ENCODE measurements around the gene GOSR2. TPM values are rescaled to one million over a fixed set of nuclear protein-coding genes. Genes with fewer than 3 reads are reported as not detected.

Gene GOSR2
- polyA plus RNA-seq, 1 donor from 2014 or later, result 41.4 TPM

DNA sequence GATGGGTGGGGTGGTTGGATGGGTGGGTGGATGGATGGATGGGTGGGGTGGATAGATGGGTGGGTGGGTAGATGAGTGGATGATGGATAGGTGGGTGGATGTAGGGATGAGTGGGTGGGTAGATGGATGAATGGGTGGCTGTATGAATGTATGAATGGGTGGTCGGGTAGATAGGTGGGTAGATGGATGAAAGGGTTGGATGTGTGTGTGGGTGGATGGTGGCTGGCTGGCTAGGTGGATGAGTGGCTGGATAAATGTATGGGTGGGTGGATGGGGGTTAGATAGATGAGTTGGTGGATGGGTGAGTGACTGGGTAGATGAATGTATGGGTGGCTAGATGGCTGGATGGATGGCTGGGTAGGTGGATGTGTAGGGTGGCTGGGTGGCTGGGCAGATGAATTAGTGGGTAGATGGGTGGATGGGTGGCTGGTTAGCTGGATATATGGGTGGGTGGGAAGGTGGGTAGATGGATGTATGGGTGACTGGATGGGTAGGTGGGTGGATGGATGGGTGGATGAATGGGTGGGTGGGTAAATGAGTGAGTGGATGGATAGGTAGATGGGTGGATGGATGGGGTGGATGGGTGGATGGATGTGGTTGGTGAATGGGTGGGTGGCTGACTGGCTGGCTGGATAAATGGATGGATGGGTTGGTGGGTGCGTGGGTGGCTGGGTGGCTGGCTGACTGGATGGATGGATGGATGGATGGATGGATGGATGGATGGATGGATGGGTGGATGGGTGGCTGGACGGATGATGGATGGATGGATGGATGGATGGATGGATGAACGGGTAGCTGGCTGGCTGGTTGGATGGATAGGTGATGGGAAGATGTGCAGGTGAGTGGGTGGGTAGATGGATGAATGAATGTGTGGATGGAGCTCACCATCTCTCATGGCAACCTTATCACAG lies 18.9 kb upstream of the GOSR2 start:
- Histone ChIP-seq H2AFZ (ENCODE audit: low read depth, low read length) (no peak overlapping the region), H3K9me3 (ENCODE audit: low read length) (no peaks in the 10 kb centered on the region), H3K27me3 (ENCODE audit: insufficient read depth, low read depth, low read length) (no peaks in the 10 kb centered on the region), H3K9me2 (ENCODE audit: insufficient read depth, low read length) (no peaks in the 10 kb centered on the region), H4K20me1 (ENCODE audit: insufficient read depth) (no peaks in the 10 kb centered on the region), H3K36me3 (ENCODE audit: insufficient read depth, low read length) (no peaks in the 10 kb centered on the region), H3F3A (ENCODE audit: insufficient read depth, low read length, poor library complexity, severe bottlenecking) (no peaks in the 10 kb centered on the region), H3K79me2 (replicated peaks; ENCODE audit: insufficient read depth, low read length) (no peaks in the 10 kb centered on the region), H3K9ac (ENCODE audit: low read length) (no peak overlapping the region), H3K27ac (ENCODE audit: low read length) (no peak overlapping the region), H3K4me3 (ENCODE audit: low read length) (no peak overlapping the region), H3K4me2 (ENCODE audit: low read length) (no peak overlapping the region)
- TF ChIP-seq, protein P1, sequence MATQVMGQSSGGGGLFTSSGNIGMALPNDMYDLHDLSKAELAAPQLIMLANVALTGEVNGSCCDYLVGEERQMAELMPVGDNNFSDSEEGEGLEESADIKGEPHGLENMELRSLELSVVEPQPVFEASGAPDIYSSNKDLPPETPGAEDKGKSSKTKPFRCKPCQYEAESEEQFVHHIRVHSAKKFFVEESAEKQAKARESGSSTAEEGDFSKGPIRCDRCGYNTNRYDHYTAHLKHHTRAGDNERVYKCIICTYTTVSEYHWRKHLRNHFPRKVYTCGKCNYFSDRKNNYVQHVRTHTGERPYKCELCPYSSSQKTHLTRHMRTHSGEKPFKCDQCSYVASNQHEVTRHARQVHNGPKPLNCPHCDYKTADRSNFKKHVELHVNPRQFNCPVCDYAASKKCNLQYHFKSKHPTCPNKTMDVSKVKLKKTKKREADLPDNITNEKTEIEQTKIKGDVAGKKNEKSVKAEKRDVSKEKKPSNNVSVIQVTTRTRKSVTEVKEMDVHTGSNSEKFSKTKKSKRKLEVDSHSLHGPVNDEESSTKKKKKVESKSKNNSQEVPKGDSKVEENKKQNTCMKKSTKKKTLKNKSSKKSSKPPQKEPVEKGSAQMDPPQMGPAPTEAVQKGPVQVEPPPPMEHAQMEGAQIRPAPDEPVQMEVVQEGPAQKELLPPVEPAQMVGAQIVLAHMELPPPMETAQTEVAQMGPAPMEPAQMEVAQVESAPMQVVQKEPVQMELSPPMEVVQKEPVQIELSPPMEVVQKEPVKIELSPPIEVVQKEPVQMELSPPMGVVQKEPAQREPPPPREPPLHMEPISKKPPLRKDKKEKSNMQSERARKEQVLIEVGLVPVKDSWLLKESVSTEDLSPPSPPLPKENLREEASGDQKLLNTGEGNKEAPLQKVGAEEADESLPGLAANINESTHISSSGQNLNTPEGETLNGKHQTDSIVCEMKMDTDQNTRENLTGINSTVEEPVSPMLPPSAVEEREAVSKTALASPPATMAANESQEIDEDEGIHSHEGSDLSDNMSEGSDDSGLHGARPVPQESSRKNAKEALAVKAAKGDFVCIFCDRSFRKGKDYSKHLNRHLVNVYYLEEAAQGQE (IDR thresholded peaks at IDR 0.05; ENCODE audit: borderline replicate concordance), result no peak
- TF ChIP-seq CTCF (IDR thresholded peaks at IDR 0.05; ENCODE audit: poor library complexity, severe bottlenecking) (no peak), MXI1 (conservative IDR thresholded peaks at IDR 0.05; ENCODE audit: poor library complexity, severe bottlenecking) (no peak), RAD21 (conservative IDR thresholded peaks at IDR 0.05) (no peak), EP300 (conservative IDR thresholded peaks at IDR 0.05; ENCODE audit: poor library complexity, severe bottlenecking) (no peak), POLR2AphosphoS5 (IDR thresholded peaks at IDR 0.05) (no peak), SMC3 (conservative IDR thresholded peaks at IDR 0.05; ENCODE audit: poor library complexity) (no peak), TAF1 (IDR thresholded peaks at IDR 0.05; ENCODE audit: low read depth) (no peak), EZH2 (IDR thresholded peaks at IDR 0.05; ENCODE audit: borderline replicate concordance, insufficient read depth, low read length, poor library complexity, severe bottlenecking) (no peak)

GRCh38 chr17:46908068-46908737 lies 14.8 kb upstream of the GOSR2 start:
- Histone ChIP-seq H3F3A (ENCODE audit: insufficient read depth, low read length, poor library complexity, severe bottlenecking) (no peaks in the 10 kb centered on the region), H3K36me3 (ENCODE audit: insufficient read depth, low read length) (no peaks in the 10 kb centered on the region), H3K79me2 (replicated peaks; ENCODE audit: insufficient read depth, low read length) (no peaks in the 10 kb centered on the region), H3K9ac (ENCODE audit: low read length) (no peak overlapping the region), H3K9me3 (ENCODE audit: low read length) (no peaks in the 10 kb centered on the region), H3K4me2 (ENCODE audit: low read length) (no peak overlapping the region), H3K4me3 (ENCODE audit: low read length) (no peak overlapping the region), H3K27me3 (ENCODE audit: insufficient read depth, low read depth, low read length) (no peaks in the 10 kb centered on the region), H2AFZ (ENCODE audit: low read depth, low read length) (no peak overlapping the region), H4K20me1 (ENCODE audit: insufficient read depth) (no peaks in the 10 kb centered on the region), H3K27ac (ENCODE audit: low read length) (no peak overlapping the region), H3K9me2 (ENCODE audit: insufficient read depth, low read length) (no peaks in the 10 kb centered on the region)
- TF ChIP-seq CTCF (IDR thresholded peaks at IDR 0.05; ENCODE audit: poor library complexity, severe bottlenecking) (no peak), POLR2AphosphoS5 (IDR thresholded peaks at IDR 0.05) (no peak), TAF1 (IDR thresholded peaks at IDR 0.05; ENCODE audit: low read depth) (no peak), EP300 (conservative IDR thresholded peaks at IDR 0.05; ENCODE audit: poor library complexity, severe bottlenecking) (no peak), RAD21 (conservative IDR thresholded peaks at IDR 0.05) (no peak), EZH2 (IDR thresholded peaks at IDR 0.05; ENCODE audit: borderline replicate concordance, insufficient read depth, low read length, poor library complexity, severe bottlenecking) (no peak), SMC3 (conservative IDR thresholded peaks at IDR 0.05; ENCODE audit: poor library complexity) (no peak)
- TF ChIP-seq, protein P1 (IDR thresholded peaks at IDR 0.05; ENCODE audit: borderline replicate concordance), result no peak

Measured in neural cell (in vitro differentiated cells).